Stimulated activated CD8-positive, alpha-beta memory T cell treated with anti-CD3 and anti-CD28 coated beads, Interleukin-4, amount 100 ng/mL, for 48 hours (primary cell): ENCODE data around the gene SLC5A11.
"Not testable (repeated sequence)": the region's sequence is repeated elsewhere in the genome, so short reads cannot be mapped to it uniquely, and the experiment has no call there.

ENCODE experiments used
- DNase-seq: peaks from one replicate; pipeline ENCODE4 v3.0.0-alpha.2; 2020

Gene SLC5A11

GRCh38 chr16:24863582-24864437 lies 18.0 kb downstream of the SLC5A11 start:
- DNase-seq: no peak

GRCh38 chr16:24869033-24869432 lies 23.3 kb downstream of the SLC5A11 start:
- no peak for DNase-seq

- no peak for DNase-seq
These were observed 26.1 kb downstream of the SLC5A11 start for GRCh38 chr16:24871891-24872290.

- no peak for DNase-seq
These were observed 27.3 kb downstream of the SLC5A11 start for GRCh38 chr16:24873028-24873427.

GRCh38 chr16:24875466-24875865 lies 29.7 kb downstream of the SLC5A11 start:
- DNase-seq: no peak

- DNase-seq: no peak
These were observed 30.5 kb downstream of the SLC5A11 start for GRCh38 chr16:24876231-24876630.

- no peak for DNase-seq
These were observed 33.9 kb downstream of the SLC5A11 start for GRCh38 chr16:24879684-24880083.

- no peak for DNase-seq
These were observed 38.0 kb downstream of the SLC5A11 start for GRCh38 chr16:24883714-24884151.

- DNase-seq: no peak
These were observed 41.7 kb downstream of the SLC5A11 start for GRCh38 chr16:24887472-24887871.

GRCh38 chr16:24890746-24891145 lies 45.0 kb downstream of the SLC5A11 start:
- DNase-seq: no peak

- DNase-seq: no peak
These were observed 50.7 kb downstream of the SLC5A11 start for GRCh38 chr16:24896439-24896838.

- not testable (repeated sequence) for DNase-seq
These were observed 51.8 kb downstream of the SLC5A11 start for GRCh38 chr16:24897522-24897921.

GRCh38 chr16:24900230-24900629 lies 54.5 kb downstream of the SLC5A11 start:
- DNase-seq: no peak

- no peak for DNase-seq
These were observed 60.5 kb downstream of the SLC5A11 start for GRCh38 chr16:24906199-24906808.

GRCh38 chr16:24906901-24907300 lies 61.1 kb downstream of the SLC5A11 start:
- DNase-seq: no peak

- no peak for DNase-seq
These were observed 63.0 kb downstream of the SLC5A11 start for GRCh38 chr16:24908716-24909115.

- DNase-seq: no peak
These were observed 64.1 kb downstream of the SLC5A11 start for GRCh38 chr16:24909856-24910255.

GRCh38 chr16:24915019-24915418 lies 69.3 kb downstream of the SLC5A11 start:
- no peak for DNase-seq

GRCh38 chr16:24915576-24915975 lies 69.8 kb downstream of the SLC5A11 start:
- DNase-seq: no peak

GRCh38 chr16:24917236-24917635 lies 71.5 kb downstream of the SLC5A11 start:
- no peak for DNase-seq

GRCh38 chr16:24917891-24918290 lies 72.1 kb downstream of the SLC5A11 start:
- DNase-seq: no peak

GRCh38 chr16:24918641-24919040 lies 72.9 kb downstream of the SLC5A11 start:
- DNase-seq: no peak

- no peak for DNase-seq
These were observed 73.8 kb downstream of the SLC5A11 start for GRCh38 chr16:24919536-24919935.

- no peak for DNase-seq
These were observed 74.8 kb downstream of the SLC5A11 start for GRCh38 chr16:24920568-24920967.
